ENCODE data around the gene WDR20.

WDR20 gene

GRCh38 chr14:102177161-102177560 is 37.5 kb downstream of the WDR20 start:
- no peak for DNase-seq

GRCh38 chr14:102178806-102179205 is 39.1 kb downstream of the WDR20 start:
- no peak for DNase-seq

- DNase-seq, result no peak
These were observed 40.7 kb downstream of the WDR20 start for GRCh38 chr14:102180248-102180998.

- no peak for DNase-seq
These were observed 41.5 kb downstream of the WDR20 start for GRCh38 chr14:102181187-102181586.

- no peak for DNase-seq
These were observed 42.5 kb downstream of the WDR20 start for GRCh38 chr14:102182190-102182589.

GRCh38 chr14:102182936-102183619 is 43.4 kb downstream of the WDR20 start:
- DNase-seq, result no peak

- no peak for DNase-seq
These were observed 44.2 kb downstream of the WDR20 start for GRCh38 chr14:102183886-102184285.

GRCh38 chr14:102184316-102185035 is 44.8 kb downstream of the WDR20 start:
- no peak for DNase-seq

- DNase-seq, result no peak
These were observed 45.7 kb downstream of the WDR20 start for GRCh38 chr14:102185360-102185759.

GRCh38 chr14:102187044-102187443 is 47.3 kb downstream of the WDR20 start:
- DNase-seq, result no peak

GRCh38 chr14:102187568-102188001 is 47.9 kb downstream of the WDR20 start:
- DNase-seq, result no peak

GRCh38 chr14:102188187-102188586 is 48.5 kb downstream of the WDR20 start:
- DNase-seq, result no peak

- DNase-seq, result no peak
These were observed 50.2 kb downstream of the WDR20 start for GRCh38 chr14:102189874-102190273.

- no peak for DNase-seq
These were observed 53.3 kb downstream of the WDR20 start for GRCh38 chr14:102192840-102193502.

- DNase-seq, result no peak
These were observed 55.2 kb downstream of the WDR20 start for GRCh38 chr14:102194856-102195255.

- DNase-seq, result no peak
These were observed 55.7 kb downstream of the WDR20 start for GRCh38 chr14:102195446-102195845.

GRCh38 chr14:102196039-102196901 is 56.6 kb downstream of the WDR20 start:
- no peak for DNase-seq

GRCh38 chr14:102196902-102197230 is 57.2 kb downstream of the WDR20 start:
- DNase-seq, result no peak

GRCh38 chr14:102197317-102197853 is 57.7 kb downstream of the WDR20 start:
- DNase-seq, result no peak

- DNase-seq, result no peak
These were observed 61.1 kb downstream of the WDR20 start for GRCh38 chr14:102200690-102201352.

- DNase-seq, result no peak
These were observed 61.6 kb downstream of the WDR20 start for GRCh38 chr14:102201353-102201738.

- DNase-seq, result no peak
These were observed 62.1 kb downstream of the WDR20 start for GRCh38 chr14:102201776-102202175.

All from NCI-H1105 (cell line).